Left cardiac atrium (tissue), 4 donors: ENCODE measurements around the gene CDC42SE2. TPM values are rescaled to one million over a fixed set of nuclear protein-coding genes. Genes with fewer than 3 reads are reported as not detected.
"Not testable (repeated sequence)": the region's sequence is repeated elsewhere in the genome, so short reads cannot be mapped to it uniquely, and the experiment has no call there.

Experiments
- ATAC-seq, 2 donors: fragments of 200-7000 bp; cut with Tn5 transposase; one replicate each; pipeline ENCODE4 v1.9.1; 2020; ENCODE audit warnings: mild to moderate bottlenecking in 2 of 2, moderate library complexity in 2 of 2
- DNase-seq: peaks from one replicate; pipeline ENCODE4 v3.0.0-alpha.2; 2020
- intact Hi-C, 2 donors: fragments of 100-400 bp; cut with DNase I; formaldehyde crosslinking; loops; one replicate each; pipeline versions ENCODE4 v1.14.1 to v1.15.1; 2022 to 2023
- total RNA-seq, 2 donors: library from RNA; stranded (reverse); fragmentation: NEBNext Ultra II Directional; extraction: Animal tissue kit (Norgen Biotek cat#: 25700); gene quantifications; one replicate each; pipeline ENCODE4 v1.2.1, GENCODE V29; 2021
- donor health status: DM: no; HTN: yes; CAD: no.
- donor health status: DM: no; HTN: yes; CAD: no; lungs with severe emphysema.
- donor health status: DM: yes; HTN: yes; CAD: no.
- donor health status: Dilated cardiomyopathy.

The CDC42SE2 gene
- total RNA-seq, 2 donors from 2014 or later: 12.8 to 15.4 TPM

DNA sequence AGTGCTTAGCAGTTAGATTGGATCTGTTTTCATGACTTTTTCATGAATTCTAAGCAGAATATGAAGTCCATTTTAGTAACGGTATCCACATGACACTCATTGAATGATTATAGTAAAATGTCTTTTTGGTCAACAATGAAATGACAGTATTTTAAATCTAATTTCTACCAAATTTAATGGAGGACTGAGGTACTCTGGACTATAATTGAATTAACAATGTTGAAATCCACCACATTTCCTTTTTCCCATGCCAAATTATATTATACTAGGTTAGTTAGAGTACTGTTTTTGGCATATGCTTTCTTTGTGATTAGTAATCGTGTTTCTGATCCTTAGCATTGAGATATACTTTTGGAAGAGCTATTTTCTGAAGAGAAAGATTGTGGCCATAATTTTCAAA, 40.6 kb downstream of the CDC42SE2 start:
- intact Hi-C loops: no loop called here
- ATAC-seq: no peak
- DNase-seq: no peak

DNA sequence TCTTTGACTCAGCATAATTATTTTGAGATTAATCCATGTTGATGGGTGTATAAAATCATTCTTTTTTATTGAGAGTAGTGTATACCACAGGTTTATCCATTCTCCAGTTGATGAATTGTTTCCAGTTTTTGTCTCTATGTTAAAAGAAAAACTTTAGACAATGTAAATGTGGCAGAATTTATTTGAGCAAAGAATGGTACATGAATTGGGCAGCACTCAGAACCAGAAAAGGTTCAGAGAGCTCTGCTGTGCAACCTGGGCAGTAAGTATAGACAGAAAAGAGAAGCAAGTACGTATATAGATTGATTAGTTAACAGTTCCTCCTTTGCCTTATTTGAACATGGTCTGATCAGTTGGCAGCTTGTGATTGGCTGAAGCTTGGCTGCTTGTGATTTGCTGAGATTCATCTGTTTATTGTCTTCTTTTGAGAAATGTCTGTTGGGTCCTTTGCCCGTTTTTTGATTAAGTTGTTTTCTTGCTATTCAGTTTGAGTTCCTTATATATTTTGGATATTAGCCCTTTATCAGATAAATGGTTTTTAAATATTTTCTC, 41.4 kb downstream of the CDC42SE2 start:
- no peak for ATAC-seq
- no peak for DNase-seq
- intact Hi-C loops: no loop called here

- intact Hi-C loops: no loop called here
- DNase-seq (no peak), ATAC-seq (no peak)
Measured at GRCh38 chr5:131305906-131306305, 42.1 kb downstream of the CDC42SE2 start.

DNA sequence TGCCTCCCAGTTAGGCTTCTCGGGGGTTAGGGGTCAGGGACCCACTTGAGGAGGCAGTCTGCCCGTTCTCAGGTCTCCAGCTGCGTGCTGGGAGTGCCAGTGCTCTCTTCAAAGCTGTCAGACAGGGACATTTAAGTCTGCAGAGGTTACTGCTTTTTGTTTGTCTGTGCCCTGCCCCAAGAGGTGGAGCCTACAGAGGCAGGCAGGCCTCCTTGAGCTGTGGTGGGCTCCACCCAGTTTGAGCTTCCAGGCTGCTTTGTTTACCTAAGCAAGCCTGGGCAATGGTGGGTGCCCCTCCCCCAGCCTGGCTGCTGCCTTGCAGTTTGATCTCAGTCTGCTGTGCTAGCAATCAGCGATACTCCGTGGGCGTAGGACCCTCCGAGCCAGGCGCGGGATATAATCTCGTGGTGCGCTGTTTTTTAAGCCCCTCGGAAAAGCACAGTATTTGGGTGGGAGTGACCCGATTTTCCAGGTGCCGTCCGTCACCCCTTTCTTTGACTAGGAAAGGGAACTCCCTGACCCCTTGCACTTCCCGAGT, 48.5 kb downstream of the CDC42SE2 start:
- intact Hi-C loops, DNase-seq, ATAC-seq: not testable (repeated sequence)

- intact Hi-C loops: no loop called here
- no peak for ATAC-seq
- DNase-seq: no peak
Measured at GRCh38 chr5:131316026-131316425, 52.2 kb downstream of the CDC42SE2 start.

DNA sequence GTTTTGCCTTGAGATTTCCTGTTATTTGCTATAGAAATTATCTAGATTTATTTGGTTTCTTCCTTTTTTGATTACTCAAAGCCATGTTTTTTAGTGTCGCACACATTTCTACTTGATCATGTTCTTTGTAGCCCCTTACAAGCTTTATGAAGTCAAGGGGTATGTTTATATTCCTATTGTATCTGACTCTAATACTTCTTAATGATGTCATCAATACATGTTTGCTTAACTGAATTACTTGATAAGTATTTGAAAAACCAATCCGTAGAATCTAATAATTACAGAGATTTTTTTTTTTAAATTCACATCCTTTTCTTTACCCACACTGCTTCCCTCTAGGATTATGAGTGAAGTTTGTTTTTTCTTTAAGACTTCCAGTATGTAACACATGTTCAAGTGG, 53.0 kb downstream of the CDC42SE2 start:
- DNase-seq (no peak), ATAC-seq (no peak)
- intact Hi-C loops: no loop called here

- ATAC-seq: no peak
- intact Hi-C loops: no loop called here
Measured at GRCh38 chr5:131318455-131318854, 54.6 kb downstream of the CDC42SE2 start.

DNA sequence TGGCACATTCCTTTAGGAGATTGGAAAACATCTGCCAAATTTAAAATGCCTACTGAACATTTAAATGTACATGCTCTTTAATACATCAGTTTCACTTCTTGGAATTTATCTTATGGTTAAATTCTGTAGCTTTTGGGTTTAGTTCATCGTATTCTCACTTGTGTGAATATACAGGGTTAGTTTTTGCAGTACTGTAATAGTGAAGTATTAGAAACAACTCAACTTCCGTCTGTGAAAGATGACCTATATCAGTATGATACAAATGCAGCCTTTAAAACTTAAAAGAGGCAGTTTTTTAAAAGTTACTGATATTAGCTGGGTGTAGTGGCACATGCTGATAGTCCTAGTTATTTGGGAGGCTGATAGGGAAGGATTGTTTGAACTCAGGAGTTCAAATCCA, 57.2 kb downstream of the CDC42SE2 start:
- ATAC-seq (no peak), DNase-seq (no peak)
- intact Hi-C loops: no loop called here

More at GRCh38 chr5:131318455-131318854, 54.6 kb downstream of the CDC42SE2 start:
- DNase-seq: no peak

DNA sequence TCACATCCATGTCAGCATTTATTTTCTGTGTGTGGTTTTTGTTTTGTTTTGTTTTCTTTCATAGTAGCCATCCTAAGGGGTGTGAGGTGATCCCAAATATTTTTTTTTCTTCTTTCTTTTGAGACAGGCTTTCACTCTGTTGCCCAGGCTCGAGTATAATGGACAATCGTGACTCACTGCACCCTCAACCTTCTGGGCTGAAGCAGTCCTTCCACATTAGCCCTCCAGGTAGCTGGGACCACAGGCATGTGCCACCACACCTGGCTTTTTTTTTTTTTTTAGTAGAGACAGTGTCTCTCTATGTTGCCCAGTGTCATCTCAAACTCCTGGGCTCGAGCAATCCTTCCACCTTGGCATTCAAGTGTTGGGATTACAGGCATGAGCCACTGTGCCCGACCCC, 59.1 kb downstream of the CDC42SE2 start:
- DNase-seq: no peak
- ATAC-seq: no peak
- intact Hi-C loops: no loop called here

- DNase-seq: no peak
- intact Hi-C loops: no loop called here
- no peak for ATAC-seq
Measured at GRCh38 chr5:131323378-131323777, 59.5 kb downstream of the CDC42SE2 start.

GRCh38 chr5:131324303-131324702, 60.5 kb downstream of the CDC42SE2 start:
- ATAC-seq: peak in 1 of 2 donors; percentile 47
- intact Hi-C loops: no loop called here
- no peak for DNase-seq

GRCh38 chr5:131328536-131329285, 64.9 kb downstream of the CDC42SE2 start:
- intact Hi-C loops: no loop called here
- no peak for DNase-seq
- no peak for ATAC-seq

DNA sequence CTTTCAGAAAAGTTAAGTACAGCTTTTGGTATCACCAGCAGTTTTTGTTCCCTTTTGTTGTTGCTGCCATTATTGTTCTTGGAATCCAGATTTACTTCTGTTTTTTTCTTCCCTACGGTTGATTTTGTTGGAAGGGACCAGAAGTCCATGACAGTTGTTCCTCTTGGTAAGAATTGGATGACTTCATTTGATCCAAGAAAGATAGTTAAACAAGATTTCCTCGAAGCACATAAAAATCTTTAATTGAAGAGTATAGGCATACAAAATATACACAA, 65.4 kb downstream of the CDC42SE2 start:
- intact Hi-C loops: no loop called here
- ATAC-seq (no peak), DNase-seq (no peak)

- no peak for DNase-seq
- no peak for ATAC-seq
- intact Hi-C loops: no loop called here
Measured at GRCh38 chr5:131330031-131330430, 66.2 kb downstream of the CDC42SE2 start.

- intact Hi-C loops, DNase-seq, ATAC-seq: not testable (repeated sequence)
Measured at GRCh38 chr5:131335756-131336155, 71.9 kb downstream of the CDC42SE2 start.

GRCh38 chr5:131336801-131337200, 72.9 kb downstream of the CDC42SE2 start:
- DNase-seq, ATAC-seq, intact Hi-C loops: not testable (repeated sequence)

- DNase-seq, intact Hi-C loops, ATAC-seq: not testable (repeated sequence)
Measured at GRCh38 chr5:131337240-131338050, 73.6 kb downstream of the CDC42SE2 start.

- no peak for DNase-seq
- intact Hi-C loops: no loop called here
- no peak for ATAC-seq
Measured at GRCh38 chr5:131338051-131338453, 74.2 kb downstream of the CDC42SE2 start.

DNA sequence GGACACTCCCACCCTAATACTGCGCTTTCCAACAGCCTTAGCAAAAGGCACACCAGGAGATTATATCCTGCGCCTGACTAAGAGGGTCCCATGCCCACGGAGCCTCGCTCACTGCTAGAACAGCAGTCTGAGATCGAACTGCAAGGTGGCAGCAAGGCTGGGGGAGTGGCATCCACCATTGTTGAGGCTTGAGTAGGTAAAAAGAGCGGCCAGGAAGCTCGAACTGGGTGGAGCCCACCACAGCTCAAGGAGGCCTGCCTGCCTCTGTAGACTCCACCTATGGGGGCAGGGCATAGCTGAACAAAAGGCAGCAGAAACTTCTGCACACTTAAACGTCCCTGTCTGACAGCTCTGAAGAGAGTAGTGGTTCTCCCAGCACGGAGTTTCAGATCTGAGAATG, 80.4 kb downstream of the CDC42SE2 start:
- ATAC-seq, DNase-seq, intact Hi-C loops: not testable (repeated sequence)

- intact Hi-C loops, ATAC-seq, DNase-seq: not testable (repeated sequence)
Measured at GRCh38 chr5:131346204-131346603, 82.4 kb downstream of the CDC42SE2 start.
